ENCODE data around the gene GSE1. TPM values are rescaled to one million over a fixed set of nuclear protein-coding genes. Genes with fewer than 3 reads are reported as not detected.

GSE1 gene
- polyA plus RNA-seq, 3 donors: 20.2 to 85.3 (median 55.9) TPM

- no peak overlapping the region for H3K27ac ChIP-seq (ENCODE audit: low read depth, low read length)
- 90 to 93% (median 91%) methylated on average over 37 to 39 of the region's 39 CpGs for WGBS, 3 donors
These were observed 37.2 kb downstream of the GSE1 start for GRCh38 chr16:85650135-85650843.

GRCh38 chr16:85650844-85651628, 37.9 kb downstream of the GSE1 start:
- no peak overlapping the region for H3K27ac ChIP-seq (ENCODE audit: low read depth, low read length)
- WGBS, 3 donors: 53 to 68% (median 63%) methylated on average over 30 to 39 of the region's 42 CpGs

- H3K27ac ChIP-seq (ENCODE audit: low read depth, low read length): no peak overlapping the region
- WGBS, 3 donors: 66 to 69% (median 67%) methylated on average over 27 of the region's 27 CpGs
These were observed 38.7 kb downstream of the GSE1 start for GRCh38 chr16:85651629-85652430.

GRCh38 chr16:85652431-85653221, 39.5 kb downstream of the GSE1 start:
- no peak overlapping the region for H3K27ac ChIP-seq (ENCODE audit: low read depth, low read length)
- 44 to 55% (median 55%) methylated on average over 30 to 33 of the region's 35 CpGs for WGBS, 3 donors

- WGBS, 3 donors: 79 to 89% (median 84%) methylated on average over 16 to 21 of the region's 21 CpGs
- no peak overlapping the region for H3K27ac ChIP-seq (ENCODE audit: low read depth, low read length)
These were observed 40.3 kb downstream of the GSE1 start for GRCh38 chr16:85653290-85653891.

GRCh38 chr16:85654251-85655095, 41.4 kb downstream of the GSE1 start:
- 92 to 96% (median 95%) methylated on average over 41 of the region's 41 CpGs for WGBS, 3 donors
- H3K27ac ChIP-seq (ENCODE audit: low read depth, low read length): no peak overlapping the region

GRCh38 chr16:85655216-85656129, 42.4 kb downstream of the GSE1 start:
- 89 to 94% (median 91%) methylated on average over 35 of the region's 35 CpGs for WGBS, 3 donors
- no peak overlapping the region for H3K27ac ChIP-seq (ENCODE audit: low read depth, low read length)

GRCh38 chr16:85656351-85657266, 43.5 kb downstream of the GSE1 start:
- 91 to 93% (median 92%) methylated on average over 58 to 59 of the region's 59 CpGs for WGBS, 3 donors
- no peak overlapping the region for H3K27ac ChIP-seq (ENCODE audit: low read depth, low read length)

- WGBS, 3 donors: 87 to 96% (median 94%) methylated on average over 18 to 21 of the region's 21 CpGs
- H3K27ac ChIP-seq (ENCODE audit: low read depth, low read length): no peak overlapping the region
These were observed 44.1 kb downstream of the GSE1 start for GRCh38 chr16:85657267-85657650.

GRCh38 chr16:85657996-85658395, 44.9 kb downstream of the GSE1 start:
- H3K27ac ChIP-seq (ENCODE audit: low read depth, low read length): no peak overlapping the region
- 85 to 93% (median 90%) methylated on average over 3 of the region's 3 CpGs for WGBS, 3 donors

- 83 to 85% (median 85%) methylated on average over 18 of the region's 18 CpGs for WGBS, 3 donors
These were observed 45.6 kb downstream of the GSE1 start for GRCh38 chr16:85658504-85659326.

GRCh38 chr16:85659336-85659735, 46.2 kb downstream of the GSE1 start:
- 90 to 93% (median 90%) methylated on average over 8 of the region's 8 CpGs for WGBS, 3 donors

More at GRCh38 chr16:85658504-85659326, 45.6 kb downstream of the GSE1 start:
- H3K27ac ChIP-seq (ENCODE audit: low read depth, low read length): no peak overlapping the region

GRCh38 chr16:85659805-85660511, 46.8 kb downstream of the GSE1 start:
- 75 to 77% (median 75%) methylated on average over 12 of the region's 12 CpGs for WGBS, 3 donors
- no peak overlapping the region for H3K27ac ChIP-seq (ENCODE audit: low read depth, low read length)

More at GRCh38 chr16:85659336-85659735, 46.2 kb downstream of the GSE1 start:
- no peak overlapping the region for H3K27ac ChIP-seq (ENCODE audit: low read depth, low read length)

Data from adipose tissue (tissue), 3 donors.